ENCODE results near the gene ASB14.
"Not testable (repeated sequence)": the region's sequence is repeated elsewhere in the genome, so short reads cannot be mapped to it uniquely, and the experiment has no call there.

Gene ASB14

GRCh38 chr3:57292159-57292896 is at the start of gene ASB14:
Gene ASB14, minus strand, starts transcription at chr3:57292685. Its CDS starts 652 bp downstream, at chr3:57292033.
- DNase-seq = no peak

GRCh38 chr3:57339071-57339642 is 46.7 kb upstream of the ASB14 start:
- DNase-seq = not testable (repeated sequence)

- DNase-seq = not testable (repeated sequence)
These were observed 46.0 kb upstream of the ASB14 start for GRCh38 chr3:57338272-57339070.

GRCh38 chr3:57335283-57335938 is 42.9 kb upstream of the ASB14 start:
- DNase-seq = no peak

- no peak for DNase-seq
These were observed 38.7 kb upstream of the ASB14 start for GRCh38 chr3:57331078-57331610.

- DNase-seq = not testable (repeated sequence)
These were observed 34.0 kb upstream of the ASB14 start for GRCh38 chr3:57326498-57326897.

GRCh38 chr3:57314204-57314603 is 21.7 kb upstream of the ASB14 start:
- DNase-seq = no peak

GRCh38 chr3:57309769-57310360 is 17.4 kb upstream of the ASB14 start:
- DNase-seq = no peak

GRCh38 chr3:57303520-57303919 is 11.0 kb upstream of the ASB14 start:
- DNase-seq = not testable (repeated sequence)

- no peak for DNase-seq
These were observed 5.6 kb upstream of the ASB14 start for GRCh38 chr3:57298041-57298440.

- DNase-seq = no peak
These were observed 527 bp upstream of the ASB14 start for GRCh38 chr3:57292897-57293526.

GRCh38 chr3:57288403-57288802 is 4.1 kb downstream of the ASB14 start:
- DNase-seq = no peak

- no peak for DNase-seq
These were observed 5.3 kb downstream of the ASB14 start for GRCh38 chr3:57287205-57287604.

- DNase-seq = no peak
These were observed 9.2 kb downstream of the ASB14 start for GRCh38 chr3:57283334-57283733.

- DNase-seq = no peak
These were observed 10.8 kb downstream of the ASB14 start for GRCh38 chr3:57281715-57282114.

GRCh38 chr3:57279685-57280084 is 12.8 kb downstream of the ASB14 start:
- DNase-seq = no peak

GRCh38 chr3:57278237-57278636 is 14.2 kb downstream of the ASB14 start:
- DNase-seq = no peak

GRCh38 chr3:57275393-57275792 is 17.1 kb downstream of the ASB14 start:
- DNase-seq = no peak

- DNase-seq = no peak
These were observed 17.6 kb downstream of the ASB14 start for GRCh38 chr3:57274845-57275244.

- no peak for DNase-seq
These were observed 24.1 kb downstream of the ASB14 start for GRCh38 chr3:57268416-57268815.

GRCh38 chr3:57261929-57262328 is 30.6 kb downstream of the ASB14 start:
- DNase-seq = no peak

- DNase-seq = no peak
These were observed 31.4 kb downstream of the ASB14 start for GRCh38 chr3:57261119-57261518.

Data from suppressor macrophage treated with lipopolysaccharide for 4 hours (primary cell).